Activated CD8-positive, alpha-beta memory T cell treated with anti-CD3 and anti-CD28 coated beads, Interleukin-2, amount 50 U/mL, for 48 hours (primary cell): ENCODE data around the gene FXYD3.
"Not testable (repeated sequence)": the region's sequence is repeated elsewhere in the genome, so short reads cannot be mapped to it uniquely, and the experiment has no call there.

Source experiments
- DNase-seq: peaks from one replicate; pipeline ENCODE4 v3.0.0-alpha.2; 2020

FXYD3 gene

DNA sequence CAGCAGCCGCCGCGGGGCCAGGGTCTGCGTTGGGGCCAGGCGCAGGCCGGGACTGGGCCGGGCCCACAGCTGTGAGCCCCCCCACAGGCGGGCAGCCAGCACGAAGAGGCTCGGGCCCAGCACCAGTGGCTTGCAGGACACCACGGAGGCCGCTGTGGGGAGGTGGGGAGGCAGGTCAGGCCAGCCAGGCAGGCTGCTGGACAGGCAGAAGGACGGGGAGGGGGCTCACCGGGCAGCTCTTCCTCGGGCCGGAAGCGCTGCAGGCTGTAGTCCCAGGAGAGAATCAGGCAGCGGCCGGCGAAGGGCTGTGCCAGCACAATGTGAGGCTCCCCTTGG lies 11.0 kb downstream of the FXYD3 start:
- no peak for DNase-seq

DNA sequence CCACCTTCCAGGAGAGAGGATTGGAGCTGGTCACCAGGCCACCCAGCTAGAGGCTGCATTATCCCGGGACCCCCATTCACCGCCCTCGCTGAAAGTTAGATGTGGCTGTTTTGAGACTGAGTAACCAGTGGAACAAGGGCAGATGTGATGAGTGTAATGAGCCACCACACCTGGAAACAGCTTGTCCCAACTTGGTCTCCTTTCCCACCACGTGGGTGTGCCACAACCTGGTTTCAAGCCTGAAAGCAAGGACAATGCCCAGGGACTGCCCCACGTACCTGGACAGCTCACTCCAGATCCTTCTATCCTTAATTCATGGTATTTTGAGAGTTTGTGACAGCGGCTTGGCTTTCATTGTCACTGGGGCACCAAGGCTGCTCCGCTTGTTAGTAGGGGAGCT lies 12.2 kb downstream of the FXYD3 start:
- no peak for DNase-seq

DNA sequence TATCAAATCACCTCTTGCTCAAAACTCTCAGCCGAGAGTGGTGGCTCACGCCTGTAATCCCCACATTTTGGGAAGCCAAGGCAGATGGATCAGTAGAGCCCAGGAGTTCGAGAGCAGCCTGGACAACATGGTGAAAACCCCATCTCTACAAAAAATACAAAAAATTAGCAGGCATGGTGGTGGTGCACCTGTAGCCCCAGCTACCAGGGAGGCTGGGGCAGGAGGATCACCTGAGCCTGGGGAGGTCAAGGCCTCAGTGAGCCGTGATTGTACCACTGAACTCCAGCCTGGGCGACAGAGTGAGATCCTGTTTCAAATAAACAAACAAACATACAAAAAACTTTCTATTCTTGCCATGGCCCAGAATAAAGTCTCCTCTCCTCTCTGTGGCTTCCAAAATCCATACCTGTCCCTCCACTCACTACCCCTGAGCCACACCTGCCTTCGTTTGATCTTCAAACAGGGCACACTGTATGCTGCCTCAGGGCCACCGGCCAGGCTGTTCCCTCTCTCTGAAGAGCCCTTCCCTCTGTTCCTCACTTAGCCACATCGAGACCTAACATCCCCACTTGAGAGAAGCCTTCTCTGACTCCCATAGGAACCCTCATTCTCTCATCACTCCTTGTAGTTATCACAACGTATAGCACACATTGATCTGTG lies 12.9 kb downstream of the FXYD3 start:
- no peak for DNase-seq

DNA sequence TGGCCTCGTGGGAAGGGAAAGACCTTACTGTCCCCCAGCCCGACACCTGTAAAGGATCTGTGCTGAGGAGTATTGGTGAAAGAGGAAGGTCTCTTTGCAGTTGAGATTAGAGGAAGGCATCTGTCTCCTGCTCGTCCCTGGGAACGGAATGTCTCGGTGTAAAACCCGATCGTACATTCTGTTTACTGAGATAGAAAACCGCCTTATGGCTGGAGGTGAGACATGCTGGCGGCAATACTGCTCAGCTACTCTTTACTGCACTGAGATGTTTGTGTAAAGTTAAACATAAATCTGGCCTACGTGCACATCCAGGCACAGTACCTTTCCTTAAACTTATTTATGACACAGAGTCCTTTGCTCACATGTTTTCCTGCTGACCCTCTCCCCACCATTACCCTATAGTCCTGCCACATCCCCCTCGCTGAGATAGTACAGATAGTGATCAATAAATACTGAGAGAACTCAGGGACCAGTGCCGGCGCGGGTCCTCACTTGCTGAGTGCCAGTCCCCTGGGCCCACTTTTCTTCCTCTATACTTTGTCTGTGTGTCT lies 14.2 kb downstream of the FXYD3 start:
- DNase-seq = not testable (repeated sequence)

DNA sequence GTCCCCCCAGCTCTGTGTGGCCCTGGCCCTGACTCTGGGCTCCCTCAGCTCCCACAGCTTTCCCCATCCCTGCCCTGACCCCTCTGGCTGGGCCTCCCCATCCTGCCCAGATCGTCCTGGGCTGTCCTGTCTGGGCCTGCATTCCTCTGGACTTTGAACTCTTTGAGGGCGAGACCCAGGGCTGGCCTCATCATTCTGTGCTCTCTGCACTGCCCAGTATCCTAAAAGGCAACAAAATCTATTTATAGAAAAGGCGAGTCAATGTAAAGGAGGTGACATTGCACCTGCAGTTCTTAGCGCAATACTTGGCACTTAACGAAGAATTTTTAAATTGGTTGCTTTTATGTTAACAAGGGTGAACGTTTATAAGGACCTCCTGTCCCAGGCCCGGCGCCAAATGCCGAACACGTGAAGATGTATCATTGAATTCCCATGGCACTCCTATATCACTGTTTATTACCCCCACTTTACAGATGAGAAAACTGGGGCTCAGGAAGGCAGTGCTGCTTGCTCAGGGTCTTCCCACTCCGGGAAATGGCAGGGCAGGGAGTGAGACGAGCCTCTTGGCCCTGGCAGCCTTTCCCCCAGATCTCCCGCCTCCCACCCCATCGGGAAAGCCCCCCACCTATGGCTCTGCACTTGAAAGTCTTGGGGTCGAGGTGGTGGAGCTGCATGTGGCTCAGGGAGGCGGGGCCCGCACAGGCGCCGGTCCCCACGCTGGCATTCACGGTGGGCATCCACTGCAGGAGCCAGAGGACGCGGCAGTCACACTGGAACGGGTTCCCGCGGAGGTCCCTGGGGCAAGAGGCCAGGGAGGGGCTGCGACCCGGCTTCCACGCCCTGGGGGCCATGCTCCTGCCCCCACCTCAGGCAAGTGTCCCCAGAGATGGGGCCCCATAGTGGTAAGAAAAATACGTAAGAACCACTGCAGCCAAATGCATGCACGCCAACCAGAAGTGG lies 15.4 kb downstream of the FXYD3 start:
- DNase-seq = no peak

DNA sequence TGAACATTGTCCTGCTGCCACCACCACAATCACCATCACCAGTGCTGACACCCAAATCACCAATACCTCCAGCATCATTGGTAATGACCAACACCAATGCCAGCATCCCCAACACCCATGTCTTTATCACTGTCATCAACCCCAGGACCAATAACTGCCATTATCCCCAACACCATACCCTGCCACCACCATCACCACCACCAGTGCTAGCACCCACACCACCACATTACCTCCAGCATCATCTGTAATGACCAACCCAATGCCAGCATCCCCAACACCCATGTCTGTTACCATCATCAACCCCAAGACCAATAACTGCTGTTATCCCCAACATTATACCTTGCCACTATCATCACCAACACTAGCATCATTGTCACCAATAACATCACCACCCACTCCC lies 16.6 kb downstream of the FXYD3 start:
- no peak for DNase-seq

DNA sequence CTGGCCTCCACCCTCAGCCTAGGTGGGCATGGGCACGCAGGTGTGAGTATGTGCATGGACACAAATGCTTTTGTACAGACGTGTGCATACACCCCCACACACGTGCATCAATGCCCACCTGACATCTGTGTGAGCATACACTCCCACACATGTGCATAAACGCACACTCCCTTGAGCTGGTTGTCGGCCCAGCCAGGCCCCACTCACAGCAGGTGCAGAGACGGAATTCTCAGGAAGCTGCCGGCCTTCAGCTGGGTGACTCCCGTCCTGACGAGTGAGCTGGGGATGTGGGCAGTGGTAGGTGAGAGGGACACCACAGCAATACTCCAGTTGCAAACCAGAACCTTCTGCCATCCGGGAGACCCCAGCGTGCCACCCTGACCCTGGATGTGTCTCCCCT lies 18.2 kb downstream of the FXYD3 start:
- no peak for DNase-seq

DNA sequence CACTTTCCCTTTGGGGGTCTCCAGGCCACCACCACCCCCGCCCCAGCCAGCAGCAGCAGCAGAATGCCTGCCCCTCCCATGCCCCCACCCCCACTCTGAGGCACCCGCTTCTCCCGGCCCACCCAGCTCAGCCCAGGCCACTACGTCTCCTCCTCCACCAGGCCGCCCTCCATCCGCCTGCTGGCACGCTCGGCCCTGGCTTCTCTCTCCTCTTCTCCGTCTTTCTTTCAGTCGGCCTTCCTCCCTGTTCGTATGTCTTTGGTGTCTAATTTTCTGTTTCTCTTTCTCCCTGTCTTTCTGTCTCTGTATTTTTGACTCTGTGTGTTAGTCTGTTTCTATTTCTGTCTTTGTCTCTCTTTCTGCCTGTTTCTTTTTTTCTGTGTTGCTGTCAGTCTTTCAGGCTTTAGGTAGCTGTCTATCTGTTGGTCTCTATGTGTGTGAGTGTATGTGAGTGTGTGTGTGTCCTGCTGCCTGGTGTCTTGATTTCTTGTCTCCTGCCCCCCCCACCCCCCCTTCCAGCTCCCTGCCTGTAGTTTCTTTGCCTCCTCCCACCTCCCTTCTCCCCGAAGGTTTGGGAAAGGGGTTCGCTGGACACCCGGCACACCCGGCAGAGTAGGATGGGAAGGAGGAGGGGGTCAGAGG lies 19.1 kb downstream of the FXYD3 start, which contains the start of gene LGI4:
Gene LGI4, minus strand, starts transcription at position 459 of the 642 bp plus-strand sequence. Its CDS starts 379 bp downstream, at position 80.
- DNase-seq = no peak

DNA sequence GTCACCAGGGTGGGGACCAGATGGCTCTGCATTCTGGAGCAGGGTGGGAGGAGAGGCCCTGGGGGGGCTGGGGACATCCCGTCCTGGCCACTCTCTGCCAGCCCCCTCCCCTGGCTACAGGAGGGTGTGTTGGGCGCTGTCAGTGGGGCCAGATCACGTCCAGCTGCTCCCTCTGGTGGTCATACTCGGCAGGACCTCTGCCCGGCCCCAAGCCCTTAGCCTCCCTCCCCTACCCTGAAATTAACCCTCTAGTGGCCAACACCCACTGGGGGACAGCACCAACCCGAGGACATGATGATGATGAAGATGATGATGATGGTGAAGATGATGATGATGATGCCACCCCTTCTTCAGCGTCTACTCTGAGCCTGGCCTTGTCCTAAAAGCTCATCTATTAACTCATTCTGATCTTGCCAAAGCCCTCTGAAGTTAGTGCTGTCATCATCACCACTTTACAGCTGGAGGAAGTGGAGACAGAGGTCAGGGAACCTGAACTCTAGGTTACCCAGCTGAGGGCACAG lies 19.8 kb downstream of the FXYD3 start:
- DNase-seq = peak; percentile 88

DNA sequence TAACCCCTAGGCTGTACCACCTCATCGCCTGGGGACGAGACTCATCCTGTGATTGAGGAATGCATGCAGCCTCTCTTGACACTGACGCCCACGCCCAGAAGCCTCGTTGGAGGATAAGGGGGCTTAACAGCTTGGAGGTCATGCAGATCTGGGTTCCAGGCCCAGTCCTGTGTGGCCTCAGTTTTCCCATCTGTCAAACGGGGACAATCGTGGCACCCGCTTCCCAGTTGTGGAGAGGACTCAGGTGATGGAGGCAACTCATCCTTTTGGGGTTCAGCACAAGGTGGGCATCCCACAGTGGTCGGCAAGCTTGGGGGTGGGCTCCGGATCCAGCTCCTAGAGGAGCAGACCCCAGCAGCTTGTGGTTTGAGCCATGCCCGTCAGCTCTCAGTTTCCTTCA lies 20.6 kb downstream of the FXYD3 start:
- DNase-seq = no peak

DNA sequence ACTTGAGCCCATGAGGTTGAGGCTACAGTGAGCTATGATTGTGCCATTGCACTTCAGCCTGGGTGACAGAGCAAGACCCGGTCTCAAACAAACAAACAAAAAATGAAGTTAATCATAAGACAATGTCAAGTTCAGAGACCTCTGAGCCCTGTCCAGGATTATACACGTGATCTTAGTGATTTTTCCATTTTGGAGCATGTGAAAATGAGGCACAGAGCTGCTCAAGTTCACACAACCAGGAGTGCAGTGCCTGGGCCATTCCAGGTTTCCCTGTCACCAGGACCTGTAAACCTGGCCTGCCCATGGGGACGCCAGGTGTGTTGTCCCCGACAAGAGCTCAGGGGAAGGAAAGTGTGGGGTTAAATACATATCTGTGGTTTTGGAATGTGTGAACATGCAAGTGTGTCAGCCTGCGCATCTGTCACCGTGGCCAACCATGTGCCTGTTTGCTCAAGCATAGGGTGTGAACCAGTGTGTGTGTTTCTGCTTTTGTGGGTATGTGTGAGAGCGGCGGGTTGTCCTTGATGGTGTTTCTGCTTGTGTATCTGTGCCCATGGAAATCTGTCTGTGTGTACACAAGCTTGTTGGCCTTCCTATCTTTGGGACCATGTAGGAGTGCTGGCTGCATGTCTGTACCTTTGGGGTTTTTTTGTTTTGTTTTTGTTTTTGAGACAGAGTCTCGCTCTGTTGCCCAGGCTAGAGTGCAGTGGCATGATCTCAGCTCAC lies 21.5 kb downstream of the FXYD3 start:
- DNase-seq = no peak

DNA sequence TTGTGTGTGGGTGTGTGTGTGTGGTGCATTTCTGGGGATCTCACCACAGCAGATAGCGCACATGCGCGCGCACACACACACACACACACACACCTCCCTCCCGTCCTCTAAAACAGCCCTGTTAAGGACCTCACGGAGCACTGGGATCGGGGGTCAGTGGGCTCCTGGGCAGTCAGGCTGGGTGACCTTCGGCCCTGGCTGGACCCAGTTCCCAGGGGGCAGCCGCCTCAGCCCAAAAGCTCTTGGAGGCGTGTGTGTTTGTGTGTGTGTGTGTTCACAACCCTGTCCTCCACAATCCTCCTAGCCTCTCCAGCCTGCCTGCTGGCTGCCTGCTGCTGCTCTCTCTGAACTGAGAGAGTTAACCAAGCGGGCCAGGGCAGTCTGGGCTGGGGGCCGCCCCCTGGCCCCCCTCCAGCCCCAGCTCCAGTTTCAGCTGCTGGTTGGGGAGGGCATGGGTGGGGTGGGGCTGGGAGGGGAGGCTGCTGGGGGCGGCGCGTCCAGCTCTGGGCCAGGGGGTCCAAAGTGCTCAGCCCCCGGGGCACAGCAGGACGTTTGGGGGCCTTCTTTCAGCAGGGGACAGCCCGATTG lies 22.8 kb downstream of the FXYD3 start, which contains the start of gene FXYD1:
Gene FXYD1, plus strand, starts transcription at position 520 of the 588 bp plus-strand sequence. CDS start 1,256 bp downstream, outside the sequence.
- DNase-seq = no peak

DNA sequence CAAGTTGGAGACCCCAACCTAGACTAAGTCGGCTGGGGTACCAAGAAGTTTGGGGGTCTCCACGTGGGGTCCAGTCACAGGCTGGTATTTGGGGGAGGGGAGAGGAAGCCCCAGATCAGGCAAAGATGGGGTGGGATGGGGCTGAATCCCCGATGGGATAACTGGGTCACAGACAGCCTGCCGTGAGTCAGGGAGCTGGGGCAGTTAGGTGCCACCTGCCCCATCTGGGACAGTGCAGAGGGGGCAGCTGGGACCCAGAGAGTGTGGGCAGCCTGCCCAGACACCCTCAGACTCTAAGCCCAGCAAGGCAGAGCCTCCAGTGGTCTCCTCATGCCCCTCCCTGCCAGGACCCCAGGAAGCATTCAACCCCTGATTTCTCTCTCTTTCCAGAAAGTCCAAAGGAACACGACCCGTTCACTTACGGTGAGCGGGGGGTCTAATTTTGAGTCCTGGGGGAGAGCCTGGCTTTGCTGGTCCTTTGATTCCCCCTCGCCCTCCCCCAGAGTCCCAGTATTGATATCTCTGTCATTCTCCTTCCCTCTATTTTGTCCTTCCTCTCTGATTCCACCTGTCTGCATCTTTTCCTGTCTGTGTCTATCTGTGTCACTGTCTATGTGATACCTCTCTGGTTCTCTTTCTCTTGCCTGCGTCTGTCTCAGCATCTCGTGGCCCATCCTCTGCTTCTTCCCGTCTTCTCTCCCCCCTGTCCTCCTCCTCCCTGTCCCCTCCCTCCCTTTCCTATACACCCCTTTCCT lies 24.8 kb downstream of the FXYD3 start:
- no peak for DNase-seq

DNA sequence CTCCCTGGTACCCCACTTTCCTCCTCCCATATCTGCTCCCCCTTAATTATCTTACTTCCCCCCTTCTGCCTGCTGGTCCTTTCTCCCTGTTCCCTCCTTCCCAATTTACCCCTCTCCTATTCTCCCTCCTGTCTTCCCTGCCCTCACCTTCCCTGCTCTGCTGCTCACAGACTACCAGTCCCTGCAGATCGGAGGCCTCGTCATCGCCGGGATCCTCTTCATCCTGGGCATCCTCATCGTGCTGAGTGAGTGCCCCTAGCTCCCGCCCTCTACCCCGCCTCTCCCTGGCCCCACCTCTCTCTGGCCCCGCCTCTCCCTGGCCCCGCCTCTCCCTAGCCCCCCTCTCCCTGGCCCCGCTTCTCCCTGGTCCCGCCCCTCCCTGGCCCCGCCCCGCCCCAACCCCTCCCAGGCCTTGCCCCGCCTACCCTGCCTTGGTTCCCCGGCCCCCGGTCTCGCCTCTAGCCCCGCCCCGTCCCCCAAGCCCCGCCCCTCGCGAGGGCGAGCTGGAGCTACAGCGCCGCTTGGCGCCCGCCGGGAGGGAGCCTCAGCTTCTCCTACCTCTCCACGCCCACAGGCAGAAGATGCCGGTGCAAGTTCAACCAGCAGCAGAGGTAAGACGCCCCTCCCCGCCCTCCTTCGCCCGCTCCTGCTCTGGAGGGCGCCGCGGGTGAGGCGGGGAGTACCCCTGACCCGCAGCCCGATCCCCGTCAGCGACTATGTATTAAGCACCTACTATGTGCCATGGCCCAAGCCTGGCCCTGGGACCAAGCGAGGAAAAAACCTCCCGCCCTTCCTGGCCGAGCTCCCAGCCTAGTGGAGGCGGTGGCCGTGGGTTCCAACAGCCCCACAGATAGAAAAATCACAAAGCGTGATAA lies 25.6 kb downstream of the FXYD3 start:
- DNase-seq = peak; percentile 99

DNA sequence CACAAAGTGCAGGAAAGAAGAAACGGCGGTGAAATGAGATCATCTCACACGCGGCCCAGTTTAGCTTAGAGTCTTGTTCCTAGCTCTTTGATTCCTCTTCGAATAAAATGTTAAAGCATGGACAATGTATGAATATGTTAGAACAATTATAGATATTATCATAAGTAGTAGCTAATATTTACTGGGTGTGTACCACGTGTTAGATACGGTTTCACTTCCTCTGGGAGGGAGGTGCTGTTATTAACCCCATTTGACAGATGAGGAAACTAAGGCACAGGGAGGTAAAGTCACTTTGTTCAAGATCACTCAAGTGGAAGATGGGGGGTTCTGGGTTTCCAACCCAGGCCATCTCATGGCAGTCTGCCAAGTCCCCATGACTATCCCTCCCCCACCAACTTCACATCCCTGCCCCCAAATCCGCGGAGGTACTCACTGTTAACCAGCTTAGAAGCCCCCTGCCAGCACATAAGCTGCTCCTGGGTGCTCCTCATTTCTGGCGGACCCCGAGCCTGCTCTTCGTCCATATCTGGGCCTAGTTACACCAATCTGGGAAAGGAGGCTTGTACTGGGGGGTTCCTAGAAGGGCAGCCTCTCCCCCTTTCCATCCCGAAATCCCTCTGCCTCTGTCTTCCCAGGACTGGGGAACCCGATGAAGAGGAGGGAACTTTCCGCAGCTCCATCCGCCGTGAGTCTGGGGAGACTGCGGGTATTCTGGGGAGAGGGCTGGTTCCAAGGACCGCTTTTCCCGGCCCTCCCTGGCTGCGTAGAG lies 26.4 kb downstream of the FXYD3 start:
- no peak for DNase-seq

DNA sequence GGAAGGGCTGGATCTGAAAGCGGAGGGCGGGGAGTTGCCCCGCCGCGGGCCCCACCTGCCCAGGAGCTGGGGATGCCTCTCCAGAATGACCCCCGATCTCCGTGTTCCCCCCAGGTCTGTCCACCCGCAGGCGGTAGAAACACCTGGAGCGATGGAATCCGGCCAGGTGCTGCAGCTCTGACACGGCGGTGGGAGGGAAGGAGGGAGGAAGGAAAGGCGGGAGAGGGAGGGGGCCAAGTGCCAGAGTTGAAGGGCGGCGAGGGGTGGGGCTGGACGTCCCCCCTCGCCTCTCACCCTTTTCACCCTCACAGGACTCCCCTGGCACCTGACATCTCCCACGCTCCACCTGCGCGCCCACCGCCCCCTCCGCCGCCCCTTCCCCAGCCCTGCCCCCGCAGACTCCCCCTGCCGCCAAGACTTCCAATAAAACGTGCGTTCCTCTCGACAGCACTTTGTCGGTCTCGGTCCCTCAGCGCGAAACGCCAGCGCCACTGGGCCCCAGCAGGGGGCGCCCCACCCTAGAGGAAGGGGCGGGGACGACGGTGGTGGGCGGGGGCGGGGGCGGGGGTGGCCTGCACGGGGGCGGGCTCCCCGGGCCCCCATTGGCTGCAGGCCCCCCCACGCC lies 27.1 kb downstream of the FXYD3 start:
- peak; percentile 87 for DNase-seq

DNA sequence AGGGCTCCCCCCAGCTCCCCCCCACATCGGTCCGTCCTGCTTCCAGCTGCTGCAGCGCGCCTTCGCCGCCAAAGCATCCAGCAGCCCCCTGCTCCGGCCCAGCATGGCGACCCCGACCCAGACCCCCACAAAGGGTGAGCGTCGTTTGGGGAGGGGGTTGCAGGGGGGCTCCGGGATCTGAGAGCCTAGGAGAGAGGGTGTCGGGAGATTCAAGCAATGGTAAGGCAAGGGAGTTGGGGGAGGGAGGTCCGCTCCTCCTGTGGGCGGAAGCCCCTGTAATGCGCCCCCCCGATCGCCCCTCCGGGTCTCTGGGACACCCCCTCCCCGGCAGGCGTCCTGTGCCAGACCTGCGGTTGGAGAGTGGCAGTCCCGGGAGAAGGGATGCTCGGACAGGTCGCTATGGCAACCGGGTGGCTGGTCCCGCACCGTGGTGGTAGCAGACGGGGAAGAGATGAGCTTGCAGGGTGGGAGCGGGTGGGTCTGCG lies 27.6 kb downstream of the FXYD3 start, which contains the start of gene FXYD7:
Gene FXYD7, plus strand, starts transcription at position 25 of the 485 bp plus-strand sequence. Its CDS starts 79 bp downstream, at position 104.
- DNase-seq = no peak

DNA sequence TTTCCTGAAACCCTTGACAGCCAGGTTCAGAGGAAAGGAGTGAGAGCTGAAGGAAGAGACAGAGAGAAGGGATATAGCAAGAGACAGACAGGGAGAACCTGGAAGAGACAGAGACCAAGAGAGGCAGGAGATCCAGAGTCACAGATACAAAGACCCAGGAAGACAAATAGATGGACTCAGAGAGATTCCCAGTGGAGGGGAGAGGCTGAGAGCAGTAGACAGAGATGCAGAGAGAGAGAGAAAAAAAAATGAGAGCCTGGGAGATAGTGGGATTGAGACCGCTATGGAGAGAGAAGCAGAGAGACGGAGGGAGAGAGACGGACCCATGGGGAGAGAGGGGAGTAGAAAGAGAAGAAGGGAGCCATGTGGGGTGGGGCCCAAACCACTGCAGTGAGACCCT lies 28.2 kb downstream of the FXYD3 start:
- DNase-seq = no peak

DNA sequence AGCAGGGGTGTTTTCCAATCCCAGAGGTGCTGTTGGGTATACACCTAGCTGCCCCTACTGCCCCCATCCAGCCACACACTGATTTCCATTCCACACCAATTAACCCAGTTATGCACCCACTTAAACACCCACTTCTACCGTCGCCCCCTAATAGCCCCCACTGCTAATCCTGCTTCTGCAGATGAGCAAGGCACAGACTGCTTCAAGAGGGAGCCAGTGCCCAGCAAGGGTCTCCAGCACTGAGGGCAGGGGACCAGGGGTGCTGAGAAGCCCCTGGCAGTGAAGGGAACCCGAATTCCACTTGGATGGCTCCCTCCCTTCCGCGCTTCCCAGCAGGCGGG lies 28.6 kb downstream of the FXYD3 start:
- no peak for DNase-seq
